Activated B cell treated with CpG ODN at 0.5 μM for 24 hours (primary cell): Measurements from ENCODE around the gene L3MBTL3. TPM values are rescaled to one million over a fixed set of nuclear protein-coding genes. Genes with fewer than 3 reads are reported as not detected.

Source experiments
- ATAC-seq: fragments of 200-7000 bp; cut with Tn5 transposase; one replicate; pipeline ENCODE4 v1.10.0; 2021; ENCODE audit warnings: low read depth, mild to moderate bottlenecking, moderate library complexity
- CTCF ChIA-PET: fragments of 350-600 bp; sonication (Branson Sonifier 250); formaldehyde crosslinking; loops from one replicate; lab custom pipeline; 2021; ENCODE audit warnings: antibody characterized with exemption; lab: Charles Lee
- POLR2A ChIA-PET: fragments of 350-600 bp; sonication (Branson Sonifier 250); formaldehyde crosslinking; loops from one replicate; lab custom pipeline; 2021; ENCODE audit warnings: antibody characterized with exemption; lab: Charles Lee
- DNase-seq: peaks from one replicate; pipeline ENCODE4 v3.0.0; 2022
- H3K27ac Mint-ChIP-seq: one replicate; pipeline ENCODE4 v1.8.0; 2020; ENCODE audit warnings: mixed read lengths
- H3K27me3 Mint-ChIP-seq: one replicate; pipeline ENCODE4 v1.8.0; 2021; ENCODE audit warnings: mixed read lengths
- H3K36me3 Mint-ChIP-seq: one replicate; pipeline ENCODE4 v1.8.0; 2021; ENCODE audit warnings: low read depth, mixed read lengths
- H3K4me1 Mint-ChIP-seq: one replicate; pipeline ENCODE4 v1.8.0; 2021; ENCODE audit warnings: mixed read lengths
- H3K4me3 Mint-ChIP-seq: one replicate; pipeline ENCODE4 v1.8.0; 2020; ENCODE audit warnings: mild to moderate bottlenecking, mixed read lengths
- H3K9me3 Mint-ChIP-seq: one replicate; pipeline ENCODE4 v1.8.0; 2020; ENCODE audit warnings: mixed read lengths
- CTCF ChIP-seq: fragments of 200-600 bp; IDR thresholded peaks from one replicate; pipeline ENCODE4 v1.8.0; 2022; ENCODE audit warnings: antibody characterized with exemption, mild to moderate bottlenecking
- intact Hi-C: fragments of 100-400 bp; cut with micrococcal nuclease; formaldehyde crosslinking; loops from one replicate; pipeline ENCODE4 v1.15.1; 2024
- total RNA-seq: library from RNA; stranded (reverse); gene quantifications from 2 replicates; pipeline ENCODE4 v1.2.3, GENCODE V29; 2022

L3MBTL3 gene
- total RNA-seq, 1 donor from 2014 or later = 30.4 TPM

- ChIA-PET CTCF (no interaction called here), POLR2A (no interaction called here)
- no peak for ATAC-seq
- no peak overlapping the region for H3K27ac Mint-ChIP-seq
- no peak overlapping the region for H3K4me3 Mint-ChIP-seq
- H3K27me3 Mint-ChIP-seq = no peaks in the 10 kb centered on the region
- DNase-seq = no peak
- intact Hi-C loops = no loop called here
- no peak for TF ChIP-seq CTCF
- H3K36me3 Mint-ChIP-seq = peaks cover 74% of the 10 kb centered on the region
- no peaks in the 10 kb centered on the region for H3K4me1 Mint-ChIP-seq
- peaks cover 2% of the 10 kb centered on the region for H3K9me3 Mint-ChIP-seq
Measured at GRCh38 chr6:130090796-130091195, 72.4 kb downstream of the L3MBTL3 start.

GRCh38 chr6:130093546-130093945 lies 75.2 kb downstream of the L3MBTL3 start:
- CTCF ChIA-PET = no interaction called here
- DNase-seq (no peak), ATAC-seq (no peak)
- POLR2A ChIA-PET = no interaction called here
- Mint-ChIP-seq H3K27ac (no peak overlapping the region), H3K4me1 (peaks cover 8% of the 10 kb centered on the region), H3K9me3 (peaks cover 2% of the 10 kb centered on the region), H3K36me3 (peaks cover 84% of the 10 kb centered on the region), H3K4me3 (no peak overlapping the region), H3K27me3 (no peaks in the 10 kb centered on the region)
- TF ChIP-seq CTCF = no peak
- intact Hi-C loops = no loop called here

GRCh38 chr6:130098317-130098716 lies 79.9 kb downstream of the L3MBTL3 start:
- no peaks in the 10 kb centered on the region for H3K27me3 Mint-ChIP-seq
- H3K36me3 Mint-ChIP-seq = peaks cover 86% of the 10 kb centered on the region
- CTCF ChIA-PET = no interaction called here
- no peak for ATAC-seq
- H3K27ac Mint-ChIP-seq = no peak overlapping the region
- POLR2A ChIA-PET = no interaction called here
- H3K4me1 Mint-ChIP-seq = peaks cover 8% of the 10 kb centered on the region
- no peak for TF ChIP-seq CTCF
- intact Hi-C loops = no loop called here
- no peak for DNase-seq
- H3K9me3 Mint-ChIP-seq = no peaks in the 10 kb centered on the region
- no peak overlapping the region for H3K4me3 Mint-ChIP-seq

GRCh38 chr6:130099119-130099518 lies 80.7 kb downstream of the L3MBTL3 start:
- DNase-seq (no peak), ATAC-seq (no peak)
- POLR2A ChIA-PET = no interaction called here
- no peaks in the 10 kb centered on the region for H3K27me3 Mint-ChIP-seq
- H3K36me3 Mint-ChIP-seq = peaks cover 83% of the 10 kb centered on the region
- peaks cover 8% of the 10 kb centered on the region for H3K4me1 Mint-ChIP-seq
- H3K4me3 Mint-ChIP-seq = no peak overlapping the region
- no peak overlapping the region for H3K27ac Mint-ChIP-seq
- CTCF ChIA-PET = no interaction called here
- no peak for TF ChIP-seq CTCF
- intact Hi-C loops = no loop called here
- H3K9me3 Mint-ChIP-seq = no peaks in the 10 kb centered on the region

GRCh38 chr6:130105996-130106704 lies 87.8 kb downstream of the L3MBTL3 start:
- intact Hi-C loops = loop anchor here (2.0 to 5.0 kb wide), 2 partner anchors 27 to 41 kb away; no protein-coding TSS in a partner anchor
- POLR2A ChIA-PET = interaction anchor here (2.3 kb wide), 1 partner anchor 10 kb away, joined by 15 read pairs; no protein-coding TSS in a partner anchor
- Mint-ChIP-seq H3K36me3 (peaks cover 63% of the 10 kb centered on the region), H3K4me3 (peak overlapping the region; percentile 36), H3K9me3 (peaks cover 5% of the 10 kb centered on the region), H3K27ac (peak overlapping the region; percentile 91), H3K4me1 (peaks cover 45% of the 10 kb centered on the region), H3K27me3 (no peaks in the 10 kb centered on the region)
- peak; percentile 90 for ATAC-seq
- CTCF ChIA-PET = no interaction called here
- no peak for TF ChIP-seq CTCF
- DNase-seq = no peak
